HG03039 (cell line): Measurements from ENCODE around the gene PET117.
"Not testable (repeated sequence)": the region's sequence is repeated elsewhere in the genome, so short reads cannot be mapped to it uniquely, and the experiment has no call there.

Source experiments
- ATAC-seq: cut with Tn5 transposase; IDR thresholded peaks from one replicate; pipeline ENCODE4 v1.9.1; 2021; ENCODE audit warnings: mild to moderate bottlenecking, moderate library complexity; ENCODE audit not compliant: unreplicated experiment

Gene PET117, protein sequence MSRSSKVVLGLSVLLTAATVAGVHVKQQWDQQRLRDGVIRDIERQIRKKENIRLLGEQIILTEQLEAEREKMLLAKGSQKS

DNA sequence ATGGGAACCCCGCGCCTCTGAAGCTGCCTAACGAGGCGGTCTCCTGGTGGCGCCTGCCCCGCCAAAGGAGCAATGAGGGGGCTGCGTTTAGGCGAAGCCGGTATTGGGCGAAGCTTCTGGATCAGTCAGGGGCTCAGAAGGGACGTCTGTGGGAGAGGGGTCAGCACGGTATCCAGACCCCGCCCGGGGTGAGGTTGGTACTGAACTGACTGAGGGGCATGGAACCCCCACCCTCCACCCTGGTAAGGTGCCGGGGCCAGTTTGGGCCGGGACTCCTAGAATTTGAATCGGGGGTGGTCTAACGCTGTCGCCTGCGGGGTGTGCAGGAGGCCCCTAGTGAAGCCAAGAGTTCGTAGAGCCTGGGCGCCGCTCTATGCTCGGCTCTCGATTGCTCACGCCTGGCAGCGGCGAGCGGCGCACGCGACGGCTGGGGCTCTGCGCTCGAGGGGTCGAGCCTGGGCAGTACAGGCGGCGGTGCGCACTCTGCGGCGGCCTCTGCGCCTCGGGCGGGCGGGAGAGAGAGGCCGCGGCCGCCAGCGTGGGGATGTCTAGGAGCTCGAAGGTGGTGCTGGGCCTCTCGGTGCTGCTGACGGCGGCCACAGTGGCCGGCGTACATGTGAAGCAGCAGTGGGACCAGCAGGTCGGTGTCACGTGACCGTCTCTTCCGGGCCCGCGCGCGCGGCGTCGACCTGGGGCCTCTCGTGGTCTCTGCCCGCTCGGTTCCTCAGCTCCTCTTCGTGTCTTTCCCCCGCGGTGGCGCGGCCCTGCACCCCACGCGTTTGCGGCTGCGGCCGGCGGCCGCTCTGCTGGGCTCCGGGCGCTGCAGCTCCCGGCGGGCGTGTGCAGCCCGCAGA lies at the start of gene PET117, which contains the start of gene KAT14:
Gene PET117, plus strand, starts transcription at position 452 of the 854 bp plus-strand sequence. Its CDS starts 93 bp downstream, at position 545.
Gene KAT14, plus strand, starts transcription at position 452 of the 854 bp plus-strand sequence. CDS start 4,798 bp downstream, outside the sequence.
- peak; percentile 86 for ATAC-seq

DNA sequence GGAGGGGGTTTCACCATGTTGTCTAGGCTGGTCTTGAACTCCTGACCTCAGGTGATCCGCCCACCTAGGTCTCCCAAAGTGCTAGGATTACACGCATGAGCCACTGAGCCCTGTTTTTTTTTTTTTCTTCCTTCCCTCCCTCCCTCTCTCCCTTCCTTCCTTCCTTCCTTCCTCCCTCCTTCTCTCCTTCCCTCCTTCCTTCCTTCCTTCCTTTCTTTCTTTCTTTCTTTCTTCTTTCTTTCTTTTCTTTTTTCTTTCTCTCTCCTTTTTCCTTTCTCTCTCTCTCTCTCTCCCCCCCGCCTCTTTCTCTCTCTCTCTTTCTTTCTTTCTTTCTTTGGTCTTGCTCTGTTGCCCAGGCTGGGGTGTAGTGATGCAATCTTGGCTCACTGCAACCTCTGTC lies 49.4 kb upstream of the PET117 start:
- not testable (repeated sequence) for ATAC-seq

DNA sequence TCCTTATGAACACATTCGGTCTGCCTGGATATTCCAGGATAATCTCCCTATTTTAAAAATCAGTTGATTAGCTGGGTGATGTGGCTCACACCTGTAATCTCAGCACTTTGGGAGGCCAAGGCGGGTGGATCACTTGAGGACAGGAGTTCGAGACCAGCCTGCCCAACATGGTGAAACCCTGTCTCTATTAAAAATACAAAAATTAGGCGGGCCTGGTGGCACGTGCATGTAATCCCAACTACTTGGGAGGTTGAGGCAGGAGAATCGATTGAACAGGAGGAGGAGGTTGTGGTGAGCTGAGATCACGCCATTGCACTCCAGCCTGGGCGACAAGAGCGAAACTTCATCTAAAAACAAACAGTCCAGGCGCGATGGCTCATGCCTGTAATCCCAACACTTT lies 48.8 kb upstream of the PET117 start:
- ATAC-seq: not testable (repeated sequence)

DNA sequence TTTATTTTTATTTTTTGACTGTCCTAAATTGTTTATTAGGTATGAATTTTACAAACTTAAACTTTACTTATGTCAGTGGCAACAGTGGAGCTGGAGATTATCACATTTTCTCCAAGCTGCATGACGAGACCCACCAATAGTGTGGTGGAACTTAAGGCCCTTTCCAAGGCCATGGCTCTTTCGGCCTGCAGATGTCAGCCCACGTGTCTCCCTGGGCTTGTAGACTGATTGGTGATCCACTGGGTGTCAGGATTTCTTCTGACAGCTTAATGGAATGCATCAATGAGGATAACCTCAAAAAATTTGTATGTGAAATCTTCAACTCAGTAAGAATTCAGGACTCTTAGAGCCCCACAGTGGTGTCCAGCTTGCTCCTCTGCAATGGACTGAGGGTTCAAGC lies 47.6 kb upstream of the PET117 start:
- no peak for ATAC-seq

DNA sequence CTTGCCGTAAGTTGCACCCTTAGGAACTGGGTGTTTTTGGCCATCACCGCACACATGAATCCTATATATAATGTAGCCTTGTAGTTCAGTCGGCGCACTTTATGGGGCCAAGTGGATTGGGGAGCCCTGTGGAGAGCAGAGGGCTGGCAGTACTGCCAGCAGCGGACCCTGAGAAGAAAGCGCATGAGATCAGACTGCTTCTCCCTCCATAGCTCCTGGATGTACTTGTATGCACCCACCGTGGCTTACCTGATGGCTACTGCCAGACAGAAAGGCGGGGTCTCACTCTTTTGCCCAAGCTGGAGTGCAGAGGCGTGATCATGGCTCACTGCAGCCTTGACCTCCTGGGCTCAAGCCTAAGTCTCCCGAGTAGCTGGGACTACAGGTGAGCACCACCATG lies 47.2 kb upstream of the PET117 start:
- no peak for ATAC-seq

DNA sequence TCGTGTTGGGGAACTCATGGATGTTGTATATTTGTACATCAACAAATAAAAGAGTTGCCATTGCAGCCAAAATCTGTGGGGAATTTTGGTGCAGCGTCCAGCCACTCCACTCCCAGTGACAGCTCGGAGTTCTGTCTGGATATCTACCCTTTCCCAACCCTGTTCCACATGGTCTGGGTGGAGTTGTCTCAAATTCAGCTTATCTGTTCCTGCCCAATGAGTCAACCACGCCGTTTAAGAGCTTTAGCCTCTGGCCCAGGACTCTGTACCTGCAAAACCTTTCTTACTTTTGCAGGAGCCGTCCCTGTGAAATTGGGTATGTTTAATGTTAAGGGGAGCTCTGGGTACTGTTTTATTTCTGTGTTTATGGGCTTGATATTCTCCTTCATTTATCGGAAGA lies 46.0 kb upstream of the PET117 start:
- ATAC-seq: no peak

DNA sequence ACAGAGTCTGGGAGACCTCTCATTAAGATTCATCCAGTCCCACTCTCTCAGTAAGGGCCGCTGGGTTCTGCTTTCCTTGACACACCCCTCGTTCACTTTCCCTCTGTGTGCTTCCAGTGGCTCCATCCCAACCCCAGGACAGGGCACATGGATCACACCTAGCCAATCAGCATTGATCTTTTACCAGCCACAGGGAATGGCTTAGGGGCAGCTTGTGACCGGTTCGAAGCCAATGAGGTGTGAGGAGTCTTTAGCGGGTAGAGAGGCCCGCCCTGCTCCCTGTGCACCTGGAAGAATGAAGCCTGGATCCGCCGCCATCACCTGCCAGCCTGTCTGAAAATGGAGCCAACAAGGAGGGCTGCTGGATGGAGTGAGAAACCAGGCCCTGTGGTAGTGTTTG lies 44.8 kb upstream of the PET117 start:
- ATAC-seq: no peak

DNA sequence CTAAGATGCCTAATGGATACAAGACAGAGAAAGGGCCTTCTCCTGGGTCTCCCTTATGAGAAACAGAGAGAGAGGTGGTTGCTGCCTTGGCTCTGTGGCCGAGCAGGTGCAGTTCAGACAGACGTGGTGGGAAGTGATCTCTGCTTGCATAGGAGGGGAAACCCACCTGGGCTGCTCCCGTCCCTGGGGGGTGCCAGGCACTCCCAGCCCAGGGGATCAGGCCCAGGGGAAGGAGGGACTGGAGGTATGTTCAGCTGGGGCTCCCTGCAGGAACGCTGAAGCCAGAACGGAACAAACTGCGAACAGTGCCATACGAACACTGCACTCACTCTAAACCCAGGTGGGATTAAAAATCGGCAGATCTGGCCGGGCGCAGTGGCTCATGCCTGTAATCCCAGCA lies 44.3 kb upstream of the PET117 start:
- no peak for ATAC-seq

DNA sequence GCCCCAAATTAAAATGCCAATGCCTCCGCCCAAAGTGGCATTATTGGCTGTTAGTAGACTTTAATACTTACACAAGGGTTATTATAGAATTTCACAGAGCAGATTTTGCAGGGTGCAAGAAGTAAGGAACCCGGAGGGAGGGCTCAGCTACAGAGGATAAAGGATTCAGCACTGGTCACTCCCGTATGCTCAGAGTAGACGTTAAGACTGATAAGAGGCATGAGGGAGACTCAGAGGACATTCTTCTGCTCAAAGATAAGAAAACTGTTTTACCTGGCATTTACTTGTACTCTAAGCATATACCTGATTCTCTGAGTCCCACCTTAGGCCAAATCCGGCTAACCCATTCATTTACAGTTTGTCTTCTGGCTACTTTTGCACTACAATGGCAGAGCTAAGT lies 43.5 kb upstream of the PET117 start:
- no peak for ATAC-seq

DNA sequence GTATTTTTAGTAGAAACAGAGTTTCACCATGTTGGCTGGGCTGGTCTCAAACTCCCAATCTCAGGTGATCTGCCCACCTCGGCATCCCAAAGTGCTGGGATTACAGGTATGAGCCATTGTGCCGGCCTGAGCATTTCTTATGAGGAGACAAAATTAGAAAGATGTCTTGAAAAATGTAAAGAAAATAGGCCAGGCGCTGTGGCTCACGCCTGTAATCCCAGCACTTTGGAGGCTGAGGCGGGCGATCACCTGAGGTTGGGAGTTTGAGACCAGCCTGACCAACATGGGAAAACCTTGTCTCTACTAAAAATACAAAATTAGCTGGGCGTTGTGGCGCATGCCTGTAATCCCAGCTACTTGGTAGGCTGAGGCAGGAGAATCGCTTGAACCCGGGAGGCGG lies 37.1 kb upstream of the PET117 start:
- ATAC-seq: not testable (repeated sequence)

DNA sequence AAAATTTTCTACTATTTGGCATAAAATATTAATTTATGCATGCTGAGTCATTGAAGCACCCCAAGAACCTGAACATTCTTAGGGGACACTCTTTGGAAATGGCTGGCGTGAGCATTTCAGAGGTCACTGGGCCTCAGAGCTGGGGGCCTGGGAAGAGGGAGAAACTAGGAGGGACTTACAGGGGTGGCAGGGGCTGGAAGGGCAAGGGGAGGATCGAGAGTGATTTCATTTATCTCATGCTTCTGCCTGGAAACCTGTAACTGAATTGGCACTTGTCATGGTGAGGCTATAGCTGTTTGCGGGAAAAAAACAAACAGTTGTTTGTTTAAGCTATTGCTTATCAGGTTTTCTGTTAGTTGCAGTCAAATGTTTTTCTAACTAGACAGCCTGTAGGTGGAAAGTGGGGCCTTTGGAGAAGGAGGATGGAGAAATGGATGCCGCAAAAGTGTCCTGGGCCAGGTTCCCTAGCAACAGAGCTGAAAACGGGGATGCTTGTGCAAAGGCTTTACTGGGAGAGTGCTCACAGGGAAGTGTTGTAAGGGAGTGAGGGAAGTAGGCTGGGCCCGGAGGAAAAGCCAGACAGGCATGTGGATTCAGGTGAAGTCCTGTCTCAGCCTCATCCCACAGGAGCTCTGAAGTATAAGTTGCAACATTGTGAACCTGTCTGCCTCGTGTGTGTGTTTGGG lies 36.4 kb upstream of the PET117 start:
- ATAC-seq: no peak

DNA sequence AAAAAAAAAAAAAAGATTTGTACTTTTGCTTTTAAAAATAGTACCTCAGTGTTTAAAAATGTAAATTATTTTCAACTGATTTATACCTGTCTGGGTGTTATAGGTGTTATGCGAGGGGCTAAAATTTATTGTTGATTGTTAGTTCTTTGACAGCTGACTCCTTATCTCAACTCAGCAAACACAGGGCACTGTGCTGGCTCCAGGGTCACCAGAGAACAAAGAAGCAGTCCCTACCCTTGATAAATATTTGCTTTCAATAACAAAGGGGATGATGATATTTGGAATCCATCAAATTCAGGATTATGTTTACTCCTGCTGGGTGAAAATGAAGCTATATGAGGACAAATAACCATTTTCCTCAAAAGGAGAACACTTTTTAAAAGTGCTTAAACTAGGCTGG lies 34.2 kb upstream of the PET117 start:
- no peak for ATAC-seq

DNA sequence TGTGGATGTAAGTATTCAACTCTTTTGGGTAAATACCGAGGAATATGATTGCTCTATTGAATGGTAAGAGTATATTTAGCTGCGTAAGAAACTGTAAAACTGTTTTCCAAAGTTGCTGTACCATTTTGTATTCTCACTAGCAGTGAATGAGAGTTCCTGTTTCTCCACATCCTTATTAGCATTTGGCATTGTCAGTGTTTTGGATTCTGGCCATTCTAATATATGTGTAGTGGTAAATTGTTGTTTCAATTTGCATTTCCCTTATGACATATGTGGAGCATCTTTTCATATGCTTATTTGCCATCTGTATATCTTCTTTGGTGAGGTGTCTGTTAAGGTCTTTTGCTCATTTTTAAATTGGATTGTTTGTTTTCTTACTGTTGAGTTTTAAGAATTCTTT lies 29.3 kb upstream of the PET117 start:
- ATAC-seq: no peak

DNA sequence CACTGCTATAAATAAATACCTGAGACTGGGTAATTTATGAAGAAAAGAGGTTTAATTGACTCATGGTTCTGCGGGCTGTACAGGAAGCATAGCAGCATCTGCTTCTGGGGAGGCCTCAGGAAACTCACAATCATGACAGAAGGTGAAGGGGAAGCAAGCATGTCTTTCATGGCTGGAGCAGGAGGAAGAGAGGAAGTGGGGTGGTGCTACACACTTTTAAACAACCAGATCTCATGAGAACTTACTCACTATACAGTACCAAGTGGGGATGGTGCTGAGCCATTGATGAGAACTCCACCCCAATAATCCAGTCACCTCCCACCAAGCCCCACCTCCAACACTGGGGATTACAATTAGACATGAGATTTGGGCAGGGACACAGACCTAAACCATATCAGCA lies 9.1 kb upstream of the PET117 start:
- not testable (repeated sequence) for ATAC-seq

DNA sequence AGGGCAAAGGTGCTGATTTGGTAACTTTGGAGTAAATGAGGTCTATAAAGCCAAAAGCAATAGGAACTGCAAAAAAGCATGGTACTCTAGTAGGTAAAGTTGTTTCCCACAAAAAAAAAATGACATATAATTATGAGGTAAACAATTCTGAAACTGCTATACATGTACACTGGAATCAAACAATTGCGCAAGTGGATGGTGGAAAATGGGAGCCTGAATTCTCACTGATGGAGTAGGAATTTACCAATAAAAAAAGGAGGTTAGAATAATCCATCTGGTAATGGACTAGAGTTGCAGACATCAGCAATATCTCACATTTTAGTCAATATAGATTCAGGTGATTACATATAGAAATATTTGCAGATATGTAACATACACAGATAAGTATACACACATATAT lies 5.0 kb upstream of the PET117 start:
- ATAC-seq: no peak

DNA sequence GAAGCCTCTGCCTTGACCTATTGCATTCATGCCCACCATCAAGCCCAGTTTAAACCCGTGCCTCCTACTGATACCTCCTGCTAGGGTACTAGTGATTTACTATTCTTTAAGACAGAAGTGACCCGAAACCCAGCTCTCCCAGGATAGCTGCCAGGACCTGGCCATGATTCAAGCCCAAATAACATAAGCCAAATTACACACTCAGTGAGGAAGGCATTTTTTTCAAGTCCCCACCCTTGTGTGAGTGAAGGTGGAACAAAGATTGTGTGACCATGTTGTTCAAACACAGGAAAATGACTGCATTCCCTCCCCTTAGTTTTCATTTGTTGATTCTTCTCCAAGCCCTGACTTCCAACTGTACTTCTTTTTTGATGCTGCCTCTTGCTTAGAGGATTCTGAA lies 3.7 kb upstream of the PET117 start:
- no peak for ATAC-seq

DNA sequence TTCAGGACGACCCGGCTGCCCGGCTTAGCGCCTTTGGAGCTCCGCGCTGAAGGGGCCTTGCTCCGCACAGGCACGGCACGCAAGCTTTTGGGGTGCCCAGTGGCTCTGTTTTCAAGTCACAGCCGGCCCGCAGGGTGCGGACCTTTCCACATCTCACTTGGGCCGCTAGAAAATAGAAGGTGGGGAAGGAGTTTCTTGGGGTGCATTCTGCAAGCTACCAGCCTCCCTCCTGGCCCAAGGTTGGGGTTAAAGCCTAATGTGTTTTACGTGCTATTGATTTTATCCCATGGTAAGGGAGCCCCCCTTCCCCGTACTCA lies 561 bp downstream of the PET117 start:
- no peak for ATAC-seq

DNA sequence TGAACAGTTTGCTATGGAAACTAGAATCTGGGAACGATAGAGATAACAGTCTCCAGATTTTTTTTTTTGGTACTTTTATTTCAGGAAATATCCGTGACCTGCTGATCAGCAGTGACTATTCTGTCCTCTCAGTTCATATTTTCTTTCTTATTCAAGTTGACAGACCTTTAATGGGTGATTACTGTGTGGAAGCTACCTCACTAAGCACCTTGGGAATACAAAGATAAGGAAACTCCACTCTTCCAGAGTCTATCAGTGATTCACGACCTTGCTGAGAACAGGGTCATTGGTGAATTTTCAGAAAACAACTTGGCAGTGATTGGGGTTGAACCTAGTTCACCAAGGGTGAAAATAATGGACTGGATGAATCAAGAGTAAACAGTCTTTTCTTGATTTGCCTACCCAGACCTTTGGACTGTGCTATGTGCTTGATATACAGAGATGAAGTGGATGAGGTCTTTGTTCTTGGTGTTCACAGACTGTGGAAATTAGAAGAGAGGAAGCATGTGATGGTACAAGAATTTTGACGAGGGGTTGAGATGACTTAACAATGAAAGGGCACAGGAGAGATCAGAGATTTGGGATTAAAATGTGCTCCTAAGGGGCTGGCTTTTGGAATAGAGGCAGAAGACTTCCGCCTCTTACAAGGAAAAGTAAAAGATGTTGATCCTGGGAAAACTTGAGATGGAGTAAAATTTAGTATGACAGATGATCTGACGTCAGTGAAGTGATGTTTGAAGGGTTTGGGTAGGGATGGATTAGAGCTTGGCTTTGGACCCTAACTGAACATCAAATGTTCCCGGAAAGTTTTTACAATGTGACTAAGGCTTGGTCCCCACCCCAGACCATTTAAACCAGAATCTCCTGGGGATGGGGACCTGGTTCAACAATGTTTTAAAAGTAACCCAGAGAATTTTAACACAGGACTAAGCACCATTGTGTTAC lies 1.2 kb downstream of the PET117 start:
- no peak for ATAC-seq

DNA sequence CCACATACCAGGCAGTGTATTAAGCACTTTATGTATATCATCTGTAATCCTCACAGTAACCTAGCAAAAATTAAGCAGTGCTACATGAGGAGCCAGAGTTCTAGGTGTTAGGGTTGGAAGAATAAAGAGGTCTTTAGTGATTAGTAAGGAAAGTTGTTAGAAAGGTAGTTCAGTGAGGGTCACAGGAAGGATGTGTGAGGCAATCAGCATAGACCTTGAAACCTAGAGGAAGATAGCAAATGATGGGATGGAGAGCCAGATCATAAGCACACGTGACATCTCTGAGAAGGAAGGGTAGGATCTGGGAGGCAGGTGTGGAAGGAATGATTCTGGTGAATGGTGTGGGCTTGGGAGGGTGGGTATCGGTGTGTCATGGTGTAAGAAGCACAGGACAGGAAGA lies 2.2 kb downstream of the PET117 start:
- no peak for ATAC-seq

DNA sequence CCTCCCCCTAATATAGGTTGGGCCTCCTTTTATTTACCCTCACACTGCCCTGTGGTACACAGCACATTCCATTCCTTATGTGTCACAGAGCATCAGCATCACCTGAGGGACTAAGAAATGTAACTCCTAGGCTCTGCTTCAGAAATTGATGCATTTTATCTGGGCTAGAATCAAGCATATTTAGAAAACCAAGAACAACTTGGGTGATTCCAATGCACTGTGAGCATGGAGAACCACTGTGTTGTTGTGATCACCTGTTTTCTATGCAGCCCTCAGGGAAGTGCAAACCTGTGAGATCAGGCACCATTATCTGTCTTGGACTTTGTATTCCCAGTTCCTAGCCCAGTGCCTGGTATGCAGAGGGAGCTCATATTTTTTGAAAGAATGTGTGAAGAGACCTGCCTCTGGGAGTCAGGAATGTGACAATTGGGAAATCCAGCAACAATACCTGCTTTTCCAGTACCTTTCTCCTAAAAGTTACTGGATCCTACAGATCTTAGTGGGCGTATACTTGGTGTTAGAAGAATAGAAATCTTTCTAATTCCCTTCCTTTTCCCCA lies 7.0 kb downstream of the PET117 start:
- ATAC-seq: no peak

DNA sequence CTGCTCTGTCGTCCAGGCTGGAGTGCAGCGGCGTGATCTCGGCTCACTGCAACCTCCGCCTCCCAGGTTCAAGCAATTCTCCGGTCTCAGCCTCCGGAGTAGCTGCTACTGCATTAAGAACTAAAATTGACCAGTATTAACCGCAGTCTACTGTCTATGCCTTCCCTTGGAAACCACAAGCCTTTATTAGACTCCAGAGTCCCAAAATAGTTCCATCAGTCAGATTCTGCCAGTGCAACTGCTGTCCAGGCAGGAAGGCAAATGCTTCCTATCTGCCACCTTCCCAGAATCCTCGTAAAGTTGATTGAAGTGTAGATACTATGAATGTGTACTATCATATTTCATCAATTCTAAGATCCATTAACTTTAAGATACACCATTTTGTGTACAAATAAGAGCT lies 16.7 kb downstream of the PET117 start:
- ATAC-seq: no peak
